Measurements from ENCODE around the gene SLC16A10.
"Not testable (repeated sequence)": the region's sequence is repeated elsewhere in the genome, so short reads cannot be mapped to it uniquely, and the experiment has no call there.

SLC16A10 gene

GRCh38 chr6:111134236-111134869 is 47.0 kb downstream of the SLC16A10 start:
- not testable (repeated sequence) for DNase-seq (ENCODE audit: low spot score)

- DNase-seq (ENCODE audit: low spot score): not testable (repeated sequence)
Measured at GRCh38 chr6:111137489-111138093, 50.3 kb downstream of the SLC16A10 start.

- no peak for DNase-seq (ENCODE audit: low spot score)
Measured at GRCh38 chr6:111147440-111147839, 60.1 kb downstream of the SLC16A10 start.

GRCh38 chr6:111148110-111148509 is 60.8 kb downstream of the SLC16A10 start:
- no peak for DNase-seq (ENCODE audit: low spot score)

- DNase-seq (ENCODE audit: low spot score): no peak
Measured at GRCh38 chr6:111150577-111150976, 63.3 kb downstream of the SLC16A10 start.

- DNase-seq (ENCODE audit: low spot score): no peak
Measured at GRCh38 chr6:111154981-111155380, 67.7 kb downstream of the SLC16A10 start.

GRCh38 chr6:111157412-111157811 is 70.1 kb downstream of the SLC16A10 start:
- DNase-seq (ENCODE audit: low spot score): no peak

- DNase-seq (ENCODE audit: low spot score): no peak
Measured at GRCh38 chr6:111159633-111160032, 72.3 kb downstream of the SLC16A10 start.

- DNase-seq (ENCODE audit: low spot score): no peak
Measured at GRCh38 chr6:111161650-111162049, 74.3 kb downstream of the SLC16A10 start.

GRCh38 chr6:111162504-111162903 is 75.2 kb downstream of the SLC16A10 start:
- DNase-seq (ENCODE audit: low spot score): no peak

- no peak for DNase-seq (ENCODE audit: low spot score)
Measured at GRCh38 chr6:111171577-111172400, 84.5 kb downstream of the SLC16A10 start.

GRCh38 chr6:111172563-111172962 is 85.3 kb downstream of the SLC16A10 start:
- no peak for DNase-seq (ENCODE audit: low spot score)

GRCh38 chr6:111173341-111173740 is 86.0 kb downstream of the SLC16A10 start:
- DNase-seq (ENCODE audit: low spot score): no peak

GRCh38 chr6:111173946-111174345 is 86.6 kb downstream of the SLC16A10 start:
- DNase-seq (ENCODE audit: low spot score): no peak

- no peak for DNase-seq (ENCODE audit: low spot score)
Measured at GRCh38 chr6:111175109-111175508, 87.8 kb downstream of the SLC16A10 start.

- DNase-seq (ENCODE audit: low spot score): no peak
Measured at GRCh38 chr6:111176038-111176759, 88.9 kb downstream of the SLC16A10 start.

GRCh38 chr6:111176760-111177099 is 89.4 kb downstream of the SLC16A10 start:
- no peak for DNase-seq (ENCODE audit: low spot score)

- no peak for DNase-seq (ENCODE audit: low spot score)
Measured at GRCh38 chr6:111177131-111177530, 89.8 kb downstream of the SLC16A10 start.

- DNase-seq (ENCODE audit: low spot score): no peak
Measured at GRCh38 chr6:111183702-111184517, 96.6 kb downstream of the SLC16A10 start.

- no peak for DNase-seq (ENCODE audit: low spot score)
Measured at GRCh38 chr6:111184827-111185532, 97.7 kb downstream of the SLC16A10 start.

- DNase-seq (ENCODE audit: low spot score): no peak
Measured at GRCh38 chr6:111185954-111186353, 98.7 kb downstream of the SLC16A10 start.
